K562 (cell line): Measurements from ENCODE around the gene NEDD8. TPM values are rescaled to one million over a fixed set of nuclear protein-coding genes. Genes with fewer than 3 reads are reported as not detected.

Source experiments
- BRCA1 ChIP-seq, 2 experiments: fragments of 450-650 bp in 1 of 2; sonication (generic) in 1 of 2; formaldehyde crosslinking in 1 of 2; IDR thresholded peaks; 2 replicates each; pipeline versions ENCODE4 v1.5.0 to v1.6.1; 2017 to 2020; ENCODE audit warnings: mild to moderate bottlenecking in 1 of 2, missing genetic modification reagents in 1 of 2
- FOXP1 ChIP-seq: sonication (generic); formaldehyde crosslinking; IDR thresholded peaks from 2 replicates; pipeline ENCODE4 v1.8.0; 2022; ENCODE audit warnings: mild to moderate bottlenecking, missing genetic modification reagents
- GTF2A2 ChIP-seq: IDR thresholded peaks from 2 replicates; pipeline ENCODE4 v1.6.1; 2016; ENCODE audit warnings: mild to moderate bottlenecking, missing genetic modification characterization, missing compliant biosample characterization
- KDM5B ChIP-seq: fragments of 200-600 bp; sonication (generic); IDR thresholded peaks from 2 replicates; pipeline ENCODE4 v1.6.1; 2012; ENCODE audit warnings: low read depth, mild to moderate bottlenecking, moderate library complexity, low read length, control low read depth, inconsistent platforms; ENCODE audit not compliant: insufficient replicate concordance
- MAZ ChIP-seq, 2 experiments: fragments of 450-650 bp in 1 of 2; sonication (generic) in 1 of 2; formaldehyde crosslinking; IDR thresholded peaks in 1 of 2; conservative IDR thresholded peaks in 1 of 2; 2 replicates each; pipeline versions ENCODE4 v1.4.0 to v1.5.0; 2020; ENCODE audit warnings: mild to moderate bottlenecking in 1 of 2, missing genetic modification reagents in 1 of 2
- NRF1 ChIP-seq, 2 experiments: fragments of 450-650 bp; IDR thresholded peaks in 1 of 2; conservative IDR thresholded peaks in 1 of 2; 2 replicates each; pipeline ENCODE4 v1.6.1; 2014; ENCODE audit warnings: mild to moderate bottlenecking in 2 of 2
- PCBP1 ChIP-seq: fragments of 200-400 bp; formaldehyde crosslinking; IDR thresholded peaks from 2 replicates; pipeline ENCODE4 v1.6.1; 2018; ENCODE audit warnings: mild to moderate bottlenecking, low read depth, low read length; ENCODE audit not compliant: poor library complexity, severe bottlenecking
- RFX7 ChIP-seq: fragments of 250-450 bp; sonication (Bioruptor Pico); IDR thresholded peaks from 2 replicates; pipeline ENCODE4 v1.5.1; 2021; ENCODE audit warnings: mild to moderate bottlenecking
- SUPT5H ChIP-seq: fragments of 450-650 bp; IDR thresholded peaks from 2 replicates; pipeline ENCODE4 v1.6.1; 2016
- TGIF2 ChIP-seq: sonication (generic); formaldehyde crosslinking; IDR thresholded peaks from 2 replicates; pipeline ENCODE4 v1.8.1; 2022; ENCODE audit warnings: mild to moderate bottlenecking, missing genetic modification reagents, moderate library complexity
- XRCC5 ChIP-seq: fragments of 200-400 bp; formaldehyde crosslinking; IDR thresholded peaks from 2 replicates; pipeline ENCODE4 v1.6.1; 2017; ENCODE audit warnings: low read depth, mild to moderate bottlenecking, low read length
- ZNF174 ChIP-seq: fragments of 250-450 bp; sonication (Bioruptor Pico); IDR thresholded peaks from 2 replicates; pipeline ENCODE4 v1.4.0; 2020; ENCODE audit warnings: mild to moderate bottlenecking
- ZNF24 ChIP-seq: fragments of 450-650 bp; IDR thresholded peaks from 2 replicates; pipeline ENCODE4 v1.6.1; 2016
- ZNF766 ChIP-seq: fragments of 200-800 bp; sonication (Bioruptor generic); conservative IDR thresholded peaks from 2 replicates; pipeline ENCODE4 v1.6.1; 2016; ENCODE audit warnings: missing genetic modification characterization, missing compliant biosample characterization
- polyA plus RNA-seq, 8 experiments: library from polyadenylated mRNA; depleted of rRNA in 4 of 8; stranded (reverse) in 5 of 8; unstranded in 3 of 8; fragments of >200 nt; fragmentation: Nextera tagmentation in 2 of 8; fragmentation: Illumina TruSeq in 1 of 8; extraction: Ambion mirVana in 2 of 8; extraction: Trizol in 1 of 8; gene quantifications; 2 replicates each; pipeline versions ENCODE4 v1.2.1 to v1.2.3, GENCODE V29; 2011 to 2014; ENCODE audit warnings: inconsistent platforms in 1 of 8, missing spikeins in 1 of 8
- total RNA-seq, 7 experiments: library from RNA; depleted of rRNA in 6 of 7; stranded (reverse); fragments of >200 nt in 6 of 7; fragmentation: Illumina TruSeq in 2 of 7; extraction: Trizol in 2 of 7; gene quantifications; 2 replicates each; pipeline versions ENCODE4 v1.2.1 to v1.2.3, GENCODE V29; 2011 to 2021; ENCODE audit warnings: low replicate concordance in 1 of 7
- TF ChIP-seq, protein P1 (sequence below): sonication (generic); formaldehyde crosslinking; IDR thresholded peaks from 2 replicates; pipeline ENCODE4 v1.8.0; 2023; ENCODE audit warnings: mild to moderate bottlenecking, missing genetic modification reagents
- TF ChIP-seq, protein P2 (sequence below): conservative IDR thresholded peaks from 2 replicates; pipeline ENCODE4 v1.6.1; 2011; ENCODE audit warnings: low read depth, mild to moderate bottlenecking, low read length; ENCODE audit not compliant: control insufficient read depth
- TF ChIP-seq, protein P3 (sequence below): fragments of 450-650 bp; IDR thresholded peaks from 2 replicates; pipeline ENCODE4 v1.6.1; 2017; ENCODE audit warnings: antibody characterized with exemption, mild to moderate bottlenecking
- TF ChIP-seq, protein P4 (sequence below): fragments of 450-650 bp; IDR thresholded peaks from 2 replicates; pipeline ENCODE4 v1.6.1; 2016; ENCODE audit warnings: mild to moderate bottlenecking

NEDD8 gene
- total and polyA plus RNA-seq, 9 of the 15 experiments (the other 6 are each of a cell fraction or from before 2014, with no cell fraction given) = 142 to 691 (median 260) TPM

GRCh38 chr14:24232121-24232644 lies at the start of gene NEDD8 (continued):
- TF ChIP-seq, protein P1, sequence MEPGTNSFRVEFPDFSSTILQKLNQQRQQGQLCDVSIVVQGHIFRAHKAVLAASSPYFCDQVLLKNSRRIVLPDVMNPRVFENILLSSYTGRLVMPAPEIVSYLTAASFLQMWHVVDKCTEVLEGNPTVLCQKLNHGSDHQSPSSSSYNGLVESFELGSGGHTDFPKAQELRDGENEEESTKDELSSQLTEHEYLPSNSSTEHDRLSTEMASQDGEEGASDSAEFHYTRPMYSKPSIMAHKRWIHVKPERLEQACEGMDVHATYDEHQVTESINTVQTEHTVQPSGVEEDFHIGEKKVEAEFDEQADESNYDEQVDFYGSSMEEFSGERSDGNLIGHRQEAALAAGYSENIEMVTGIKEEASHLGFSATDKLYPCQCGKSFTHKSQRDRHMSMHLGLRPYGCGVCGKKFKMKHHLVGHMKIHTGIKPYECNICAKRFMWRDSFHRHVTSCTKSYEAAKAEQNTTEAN (CRISPR knock-in tag) = no peak
- TF ChIP-seq KDM5B = peak; percentile 55
- peak; percentile 55; the same call in 1 of the 2 replicates for TF ChIP-seq SUPT5H
- TF ChIP-seq PCBP1 = peak; percentile 43
- no peak for TF ChIP-seq NRF1 (conservative IDR thresholded peaks at IDR 0.05 in 1 of 2, IDR thresholded peaks at IDR 0.05 in 1 of 2)
- TF ChIP-seq RFX7 (CRISPR knock-in tag) = no peak
- TF ChIP-seq MAZ (CRISPR knock-in tag; conservative IDR thresholded peaks at IDR 0.05 in 1 of 2, IDR thresholded peaks at IDR 0.05 in 1 of 2) = peak in 1 of 2 experiments; percentile 58; a peak in 1 of 4 replicates
- 0 out of 2 replicates have a peak, but pooled peaks have one; percentile 26 for TF ChIP-seq FOXP1 (CRISPR knock-in tag)
- TF ChIP-seq XRCC5 = no peak; the same call in 1 of the 2 replicates
- peak; percentile 65; the same call in 1 of the 2 replicates for TF ChIP-seq ZNF766
- no peak for TF ChIP-seq TGIF2
- TF ChIP-seq GTF2A2 (tag) = no peak
- no peak for TF ChIP-seq ZNF174 (CRISPR knock-in tag)
- no peak for TF ChIP-seq ZNF24
- no peak for TF ChIP-seq BRCA1 (IDR thresholded peaks at IDR 0.05)
- TF ChIP-seq BRCA1 (CRISPR knock-in tag; IDR thresholded peaks at IDR 0.05) = no peak
- TF ChIP-seq, protein P2, sequence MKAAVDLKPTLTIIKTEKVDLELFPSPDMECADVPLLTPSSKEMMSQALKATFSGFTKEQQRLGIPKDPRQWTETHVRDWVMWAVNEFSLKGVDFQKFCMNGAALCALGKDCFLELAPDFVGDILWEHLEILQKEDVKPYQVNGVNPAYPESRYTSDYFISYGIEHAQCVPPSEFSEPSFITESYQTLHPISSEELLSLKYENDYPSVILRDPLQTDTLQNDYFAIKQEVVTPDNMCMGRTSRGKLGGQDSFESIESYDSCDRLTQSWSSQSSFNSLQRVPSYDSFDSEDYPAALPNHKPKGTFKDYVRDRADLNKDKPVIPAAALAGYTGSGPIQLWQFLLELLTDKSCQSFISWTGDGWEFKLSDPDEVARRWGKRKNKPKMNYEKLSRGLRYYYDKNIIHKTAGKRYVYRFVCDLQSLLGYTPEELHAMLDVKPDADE = peak; percentile 97
- TF ChIP-seq, protein P3, sequence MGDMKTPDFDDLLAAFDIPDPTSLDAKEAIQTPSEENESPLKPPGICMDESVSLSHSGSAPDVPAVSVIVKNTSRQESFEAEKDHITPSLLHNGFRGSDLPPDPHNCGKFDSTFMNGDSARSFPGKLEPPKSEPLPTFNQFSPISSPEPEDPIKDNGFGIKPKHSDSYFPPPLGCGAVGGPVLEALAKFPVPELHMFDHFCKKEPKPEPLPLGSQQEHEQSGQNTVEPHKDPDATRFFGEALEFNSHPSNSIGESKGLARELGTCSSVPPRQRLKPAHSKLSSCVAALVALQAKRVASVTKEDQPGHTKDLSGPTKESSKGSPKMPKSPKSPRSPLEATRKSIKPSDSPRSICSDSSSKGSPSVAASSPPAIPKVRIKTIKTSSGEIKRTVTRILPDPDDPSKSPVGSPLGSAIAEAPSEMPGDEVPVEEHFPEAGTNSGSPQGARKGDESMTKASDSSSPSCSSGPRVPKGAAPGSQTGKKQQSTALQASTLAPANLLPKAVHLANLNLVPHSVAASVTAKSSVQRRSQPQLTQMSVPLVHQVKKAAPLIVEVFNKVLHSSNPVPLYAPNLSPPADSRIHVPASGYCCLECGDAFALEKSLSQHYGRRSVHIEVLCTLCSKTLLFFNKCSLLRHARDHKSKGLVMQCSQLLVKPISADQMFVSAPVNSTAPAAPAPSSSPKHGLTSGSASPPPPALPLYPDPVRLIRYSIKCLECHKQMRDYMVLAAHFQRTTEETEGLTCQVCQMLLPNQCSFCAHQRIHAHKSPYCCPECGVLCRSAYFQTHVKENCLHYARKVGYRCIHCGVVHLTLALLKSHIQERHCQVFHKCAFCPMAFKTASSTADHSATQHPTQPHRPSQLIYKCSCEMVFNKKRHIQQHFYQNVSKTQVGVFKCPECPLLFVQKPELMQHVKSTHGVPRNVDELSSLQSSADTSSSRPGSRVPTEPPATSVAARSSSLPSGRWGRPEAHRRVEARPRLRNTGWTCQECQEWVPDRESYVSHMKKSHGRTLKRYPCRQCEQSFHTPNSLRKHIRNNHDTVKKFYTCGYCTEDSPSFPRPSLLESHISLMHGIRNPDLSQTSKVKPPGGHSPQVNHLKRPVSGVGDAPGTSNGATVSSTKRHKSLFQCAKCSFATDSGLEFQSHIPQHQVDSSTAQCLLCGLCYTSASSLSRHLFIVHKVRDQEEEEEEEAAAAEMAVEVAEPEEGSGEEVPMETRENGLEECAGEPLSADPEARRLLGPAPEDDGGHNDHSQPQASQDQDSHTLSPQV = 0 out of 2 replicates have a peak, but pooled peaks have one; percentile 26
- TF ChIP-seq, protein P4, sequence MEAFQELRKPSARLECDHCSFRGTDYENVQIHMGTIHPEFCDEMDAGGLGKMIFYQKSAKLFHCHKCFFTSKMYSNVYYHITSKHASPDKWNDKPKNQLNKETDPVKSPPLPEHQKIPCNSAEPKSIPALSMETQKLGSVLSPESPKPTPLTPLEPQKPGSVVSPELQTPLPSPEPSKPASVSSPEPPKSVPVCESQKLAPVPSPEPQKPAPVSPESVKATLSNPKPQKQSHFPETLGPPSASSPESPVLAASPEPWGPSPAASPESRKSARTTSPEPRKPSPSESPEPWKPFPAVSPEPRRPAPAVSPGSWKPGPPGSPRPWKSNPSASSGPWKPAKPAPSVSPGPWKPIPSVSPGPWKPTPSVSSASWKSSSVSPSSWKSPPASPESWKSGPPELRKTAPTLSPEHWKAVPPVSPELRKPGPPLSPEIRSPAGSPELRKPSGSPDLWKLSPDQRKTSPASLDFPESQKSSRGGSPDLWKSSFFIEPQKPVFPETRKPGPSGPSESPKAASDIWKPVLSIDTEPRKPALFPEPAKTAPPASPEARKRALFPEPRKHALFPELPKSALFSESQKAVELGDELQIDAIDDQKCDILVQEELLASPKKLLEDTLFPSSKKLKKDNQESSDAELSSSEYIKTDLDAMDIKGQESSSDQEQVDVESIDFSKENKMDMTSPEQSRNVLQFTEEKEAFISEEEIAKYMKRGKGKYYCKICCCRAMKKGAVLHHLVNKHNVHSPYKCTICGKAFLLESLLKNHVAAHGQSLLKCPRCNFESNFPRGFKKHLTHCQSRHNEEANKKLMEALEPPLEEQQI = no peak
